LNCaP clone FGC (cell line): ENCODE results near the gene CRACR2A.
A peak's percentile ranks its signal among the peaks of the same experiment; 100 is the strongest.

Experiments used
- DNase-seq: peaks from one replicate; pipeline ENCODE4 v3.0.0-alpha.2; 2011; ENCODE audit warnings: low read depth
- H3K4me3 ChIP-seq: 2 replicates; pipeline ENCODE4 v1.5.1; 2011; ENCODE audit warnings: mild to moderate bottlenecking, low read depth, low read length, control low read depth
- CTCF ChIP-seq: IDR thresholded peaks from 2 replicates; pipeline ENCODE4 v1.5.1; 2012; ENCODE audit warnings: mild to moderate bottlenecking; ENCODE audit not compliant: control insufficient read depth, insufficient read depth; ENCODE audit errors: extremely low read depth

CRACR2A gene

DNA sequence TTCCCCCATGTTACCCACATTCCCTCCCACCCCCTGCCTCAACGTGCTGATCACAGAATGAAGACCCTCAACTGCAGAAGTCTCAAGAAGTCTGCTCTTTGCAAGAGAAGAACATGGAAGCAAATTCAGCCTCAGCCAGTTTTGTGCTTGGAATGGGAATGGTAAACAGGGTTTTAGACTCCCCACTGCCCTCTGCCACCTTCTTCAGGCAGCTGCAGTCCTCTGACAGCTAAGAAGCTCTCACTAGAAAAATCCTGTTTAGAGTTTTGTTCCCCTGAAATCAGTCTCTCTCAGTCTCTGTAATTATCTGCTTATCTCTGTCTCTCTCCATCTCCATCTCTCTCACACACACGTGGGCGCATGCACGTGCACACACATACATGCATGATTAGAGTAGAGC is 85.4 kb downstream of the CRACR2A start:
- no peak overlapping the region for H3K4me3 ChIP-seq
- DNase-seq = no peak
- no peak for TF ChIP-seq CTCF

DNA sequence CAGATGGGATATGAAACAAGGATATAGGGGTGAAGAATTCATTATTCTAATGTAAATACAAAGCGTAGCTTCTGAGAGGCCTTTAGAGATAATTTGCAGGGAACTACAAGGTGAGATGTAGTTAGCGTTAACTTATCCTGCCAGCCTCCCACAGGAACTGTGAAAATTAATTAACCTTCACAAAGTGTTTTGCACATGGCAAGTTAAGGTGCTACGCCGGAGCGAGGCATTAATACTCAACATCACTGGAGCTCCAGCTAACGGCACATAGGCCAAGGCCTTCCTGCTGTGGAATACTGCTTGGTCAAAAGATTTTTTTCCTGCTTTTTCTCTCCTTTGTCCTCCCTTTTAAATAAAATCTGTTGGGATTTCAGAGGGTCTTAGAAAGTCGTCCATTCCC is 86.5 kb downstream of the CRACR2A start:
- DNase-seq = no peak
- no peak for TF ChIP-seq CTCF
- H3K4me3 ChIP-seq = no peak overlapping the region

DNA sequence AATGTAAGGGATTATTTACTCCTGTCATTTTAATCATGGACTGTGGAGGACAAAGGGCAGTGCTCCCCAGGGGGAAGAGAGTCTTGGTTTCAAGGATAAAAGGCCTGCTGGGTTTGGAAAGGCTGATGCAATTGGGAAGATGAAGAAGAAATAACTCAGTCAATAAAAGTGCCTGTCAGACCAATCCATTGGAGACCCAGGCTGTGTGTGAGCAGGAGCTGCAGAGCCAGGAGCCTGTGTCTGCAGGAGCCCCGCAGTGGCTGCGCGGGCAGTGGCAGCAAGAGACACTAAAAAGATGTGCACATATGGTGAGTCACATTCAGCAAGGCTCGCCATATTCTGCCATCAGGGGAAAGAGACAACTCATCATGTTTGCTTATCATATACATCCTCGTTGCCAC is 90.4 kb downstream of the CRACR2A start:
- H3K4me3 ChIP-seq = no peak overlapping the region
- TF ChIP-seq CTCF = no peak
- no peak for DNase-seq

DNA sequence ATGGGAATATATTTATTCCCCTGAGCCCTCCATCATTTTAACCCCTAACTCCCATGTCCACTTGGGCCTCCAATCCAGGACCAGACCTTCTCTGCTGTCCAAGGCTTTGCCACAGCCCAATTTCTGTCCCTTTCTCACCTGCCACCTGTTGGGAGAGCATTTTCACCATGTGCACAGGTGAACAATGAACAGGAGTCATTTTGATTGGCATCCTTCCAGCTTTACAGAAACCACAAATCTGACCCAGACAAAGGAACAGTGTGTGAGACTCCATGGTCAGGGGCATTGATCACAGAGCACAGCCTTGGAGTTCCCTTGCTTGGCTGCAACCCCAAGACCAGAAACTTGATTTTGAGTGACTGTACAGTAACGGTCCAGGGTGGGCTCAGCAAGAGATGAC is 91.9 kb downstream of the CRACR2A start:
- DNase-seq = no peak
- no peak overlapping the region for H3K4me3 ChIP-seq
- no peak for TF ChIP-seq CTCF

- peak; percentile 42 for TF ChIP-seq CTCF
- no peak overlapping the region for H3K4me3 ChIP-seq
- no peak for DNase-seq
These were observed 94.4 kb downstream of the CRACR2A start for GRCh38 chr12:3658327-3659163.

DNA sequence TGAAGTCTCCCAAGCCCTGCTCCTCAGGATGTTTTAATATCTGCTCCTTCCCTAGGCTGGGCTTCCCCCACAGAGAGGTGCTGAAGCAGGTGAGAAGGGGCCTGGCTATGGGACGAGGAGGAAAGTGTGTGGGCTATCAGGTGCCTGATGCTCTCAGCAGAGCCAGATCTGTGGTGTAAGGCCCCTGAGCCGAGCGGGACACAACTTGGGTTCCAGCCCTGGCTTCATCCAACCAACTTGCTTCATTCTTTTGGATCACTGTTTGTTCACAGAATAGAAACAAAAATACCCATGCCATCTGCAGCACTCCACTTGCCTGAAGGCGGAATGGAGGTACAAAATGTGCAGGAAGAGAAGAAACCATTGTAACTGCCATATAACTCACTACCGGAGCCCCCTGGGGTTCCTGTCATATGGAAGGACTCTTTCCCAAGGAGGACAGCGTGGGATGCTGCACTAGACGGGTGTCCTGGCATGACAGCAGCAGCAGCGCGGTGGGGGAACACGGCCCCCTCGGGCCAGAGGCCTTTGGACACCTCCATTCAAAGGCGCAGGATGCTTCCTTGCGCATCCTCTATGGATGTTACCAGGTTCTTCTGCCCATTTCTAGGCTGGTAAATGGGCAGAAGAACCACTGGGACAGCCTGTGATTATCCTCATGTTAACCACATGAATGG is 95.8 kb downstream of the CRACR2A start:
- no peak for DNase-seq
- H3K4me3 ChIP-seq = no peak overlapping the region
- TF ChIP-seq CTCF = no peak

- DNase-seq = no peak
- TF ChIP-seq CTCF = peak; percentile 62
These were observed 97.5 kb downstream of the CRACR2A start for GRCh38 chr12:3655328-3655900.

More at GRCh38 chr12:3655328-3655900, 97.5 kb downstream of the CRACR2A start:
- H3K4me3 ChIP-seq = no peak overlapping the region
